ENCODE data around the gene CCDC177.
A peak's percentile ranks its signal among the peaks of the same experiment; 100 is the strongest.
"Not testable (repeated sequence)": the region's sequence is repeated elsewhere in the genome, so short reads cannot be mapped to it uniquely, and the experiment has no call there.

Gene CCDC177

DNA sequence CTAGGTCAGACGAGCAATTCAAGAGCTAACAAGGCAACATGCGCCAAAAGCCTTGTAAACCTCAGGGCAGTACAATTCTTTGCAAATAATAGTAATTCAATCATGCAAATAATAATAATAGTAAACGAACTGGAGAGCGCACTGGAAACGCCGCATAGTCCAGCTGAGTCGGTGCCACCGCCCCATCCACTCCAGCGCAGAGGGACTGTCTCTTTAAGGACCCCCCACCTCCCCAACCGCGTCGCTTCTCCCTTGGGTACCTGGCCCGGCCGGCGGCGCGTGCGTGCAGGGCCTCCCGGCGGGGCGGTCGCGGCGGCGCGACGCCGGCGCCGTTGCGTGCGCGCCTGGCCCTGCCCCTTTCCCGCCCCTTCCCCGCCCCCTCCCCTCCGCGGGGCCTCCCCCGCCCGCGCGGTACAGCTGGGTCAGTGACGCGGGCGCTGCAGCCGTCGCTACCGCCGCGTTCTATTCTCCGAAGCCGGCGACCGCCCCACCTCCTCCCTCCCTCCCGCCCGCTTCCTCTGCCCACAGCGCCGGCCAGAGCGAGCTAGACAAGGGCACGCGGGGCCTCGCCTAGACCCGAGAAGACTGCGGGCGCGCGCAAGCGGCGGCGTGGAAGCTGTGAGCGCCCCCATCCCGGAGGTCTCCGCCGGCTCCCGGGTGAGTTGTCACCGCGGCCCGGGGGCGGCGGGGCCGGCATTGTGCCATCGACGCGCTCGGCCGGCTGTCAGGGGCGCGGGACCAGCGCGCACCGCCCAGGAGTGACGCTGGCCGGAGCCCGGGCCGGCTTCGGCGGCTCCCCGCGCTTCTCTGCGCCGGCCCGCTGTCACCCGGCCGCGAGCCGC is 36.7 kb upstream of the CCDC177 start, which contains the start of gene SUSD6:
Gene SUSD6 (plus strand): TSS at position 425 of the 842 bp plus-strand sequence. CDS start 46,997 bp downstream, outside the sequence.
- peaks cover 3% of the 10 kb centered on the region for H3K36me3 Mint-ChIP-seq
- peak within 1 kb of the TSS; percentile 98 for H3K27ac Mint-ChIP-seq
- peaks cover 57% of the 10 kb centered on the region for H3K4me1 Mint-ChIP-seq (ENCODE audit: low read depth)
- H3K9me3 Mint-ChIP-seq (ENCODE audit: low read depth), result no peaks in the 10 kb centered on the region
- H3K27me3 Mint-ChIP-seq, result no peaks in the 10 kb centered on the region
- peak within 1 kb of the TSS; percentile 96 for H3K4me3 Mint-ChIP-seq

DNA sequence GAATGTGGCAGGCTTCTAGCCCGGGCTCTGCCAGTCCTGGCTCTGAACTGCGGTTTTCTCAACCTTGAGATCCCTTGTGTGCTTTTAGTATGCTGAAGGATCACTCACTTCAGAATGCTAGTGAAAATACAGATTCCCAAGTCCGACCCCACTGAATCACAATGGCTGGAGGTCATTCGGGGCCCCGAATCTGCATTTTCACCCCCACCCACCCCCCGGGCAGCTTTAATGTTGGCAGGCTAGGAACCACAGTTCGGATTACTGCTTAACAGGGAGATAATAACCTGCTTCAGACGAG is 36.2 kb upstream of the CCDC177 start:
- Mint-ChIP-seq H3K27me3 (no peaks in the 10 kb centered on the region), H3K4me1 (ENCODE audit: low read depth) (peaks cover 51% of the 10 kb centered on the region)

DNA sequence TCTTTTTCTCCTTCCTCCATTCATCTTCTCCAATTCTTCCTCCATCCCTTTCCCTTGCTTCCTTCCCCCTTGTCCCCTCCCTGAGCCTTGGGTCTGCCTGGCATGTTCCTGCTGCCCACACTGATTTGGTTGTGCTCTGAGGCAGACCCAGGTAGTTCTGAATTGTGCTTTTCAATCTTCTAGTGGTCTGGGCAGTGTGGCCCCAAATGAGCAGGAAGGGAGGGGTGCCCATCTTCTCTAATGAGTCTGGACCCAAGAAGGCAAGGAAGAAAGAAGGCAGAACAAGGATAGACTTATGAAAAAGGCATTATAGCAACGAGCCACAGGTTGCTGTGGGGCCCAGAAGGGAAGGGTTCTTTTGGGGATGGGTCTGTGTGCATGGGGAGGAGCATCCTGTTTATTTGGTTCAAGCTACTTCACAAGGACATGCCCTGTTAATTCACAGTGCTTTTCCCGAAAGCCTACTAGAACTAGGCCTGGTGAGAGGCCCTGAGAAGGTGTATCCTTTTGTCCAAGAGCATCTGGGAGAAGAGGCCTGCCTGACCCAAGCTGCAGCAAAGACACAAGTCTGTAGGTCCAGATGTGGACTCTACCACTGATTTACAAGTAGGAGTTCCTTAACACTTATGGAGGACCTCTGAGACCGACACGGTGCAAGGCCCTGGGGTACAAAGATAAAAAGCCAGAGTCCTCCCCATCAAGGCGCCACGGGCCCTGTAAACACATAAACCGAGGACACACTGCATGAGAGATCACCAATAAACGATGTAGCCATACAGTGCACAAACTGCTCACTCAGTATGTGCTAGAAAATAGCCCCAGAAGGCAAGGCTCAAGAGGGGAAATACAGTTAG is 35.6 kb upstream of the CCDC177 start:
- peaks cover 46% of the 10 kb centered on the region for H3K4me1 Mint-ChIP-seq (ENCODE audit: low read depth)
- no peaks in the 10 kb centered on the region for H3K27me3 Mint-ChIP-seq
- H3K9me3 Mint-ChIP-seq (ENCODE audit: low read depth), result no peaks in the 10 kb centered on the region
- H3K4me3 Mint-ChIP-seq, result peak overlapping the region; percentile 85
- H3K36me3 Mint-ChIP-seq, result peaks cover 3% of the 10 kb centered on the region
- peak overlapping the region; percentile 87 for H3K27ac Mint-ChIP-seq

More for the DNA sequence above, 36.2 kb upstream of the CCDC177 start:
- Mint-ChIP-seq H3K27ac (peak overlapping the region; percentile 87), H3K4me3 (peak overlapping the region; percentile 85), H3K36me3 (peaks cover 3% of the 10 kb centered on the region), H3K9me3 (ENCODE audit: low read depth) (no peaks in the 10 kb centered on the region)

DNA sequence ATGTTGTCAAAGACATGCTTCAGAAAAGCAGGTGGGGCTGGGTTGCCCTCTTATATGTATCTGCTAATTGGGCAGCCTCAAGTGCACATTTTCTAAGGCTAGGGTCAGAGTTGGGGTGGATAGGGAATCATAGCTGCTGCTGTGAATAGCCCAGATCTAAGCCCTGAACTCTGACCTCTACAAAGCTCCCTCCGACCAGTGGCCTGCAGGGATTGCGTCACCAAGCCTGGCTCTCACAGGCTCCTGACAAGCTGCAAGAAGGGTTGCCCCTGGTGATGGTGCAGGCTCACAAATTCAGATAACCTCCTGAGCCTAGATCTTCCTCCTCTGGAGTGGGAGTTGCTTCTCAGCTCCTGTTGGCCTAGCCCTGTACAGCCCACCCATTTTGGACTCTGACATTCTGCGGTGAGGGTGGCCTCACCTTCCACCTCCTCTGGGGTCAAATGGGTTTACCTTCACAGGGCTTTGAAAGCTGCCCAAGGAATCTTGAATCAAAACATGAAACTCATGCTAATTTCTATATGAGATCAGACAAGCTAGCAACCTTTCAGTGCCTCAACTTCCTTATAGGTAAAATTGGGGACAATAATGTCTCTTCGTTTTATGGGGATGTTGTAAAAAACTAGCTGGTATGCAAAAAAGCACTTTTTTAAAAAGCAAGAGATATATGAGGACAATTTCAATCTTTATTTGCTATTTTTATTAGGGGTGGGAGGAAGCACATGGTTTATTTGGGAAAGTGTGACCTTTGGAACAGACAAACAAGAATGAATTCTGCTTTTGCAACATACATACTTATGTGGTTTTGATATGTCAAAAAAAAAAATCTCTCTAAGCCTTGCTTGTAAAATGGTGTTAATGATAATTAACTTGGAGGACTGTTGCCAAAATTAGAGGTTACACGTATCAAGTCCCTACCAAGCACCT is 31.9 kb upstream of the CCDC177 start:
- H3K36me3 Mint-ChIP-seq, result no peaks in the 10 kb centered on the region

DNA sequence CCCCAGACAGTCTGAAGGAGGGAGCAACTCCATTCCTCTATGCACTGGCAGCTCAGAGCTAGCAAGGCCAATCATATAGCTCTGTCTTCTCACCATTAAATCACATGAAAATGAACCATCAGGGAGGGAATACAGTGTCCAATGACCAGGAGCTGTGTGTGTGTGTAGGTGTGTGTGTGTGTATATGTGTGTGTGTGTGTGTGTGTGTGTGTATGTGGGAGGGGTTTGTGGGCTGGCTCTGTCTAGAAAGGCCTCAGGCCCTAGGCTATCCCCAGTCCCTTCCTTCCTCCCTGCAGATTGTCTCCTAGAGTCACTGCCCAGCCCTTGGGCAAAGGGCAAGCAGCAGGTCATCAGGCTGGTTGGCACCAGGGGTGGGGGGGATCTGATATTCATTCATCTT is 31.1 kb upstream of the CCDC177 start:
- Mint-ChIP-seq H3K4me3 (no peak overlapping the region), H3K9me3 (ENCODE audit: low read depth) (no peaks in the 10 kb centered on the region), H3K27ac (no peak overlapping the region)

More for the DNA sequence above, 31.9 kb upstream of the CCDC177 start:
- H3K4me3 Mint-ChIP-seq, result no peak overlapping the region
- H3K9me3 Mint-ChIP-seq (ENCODE audit: low read depth), result no peaks in the 10 kb centered on the region
- H3K27me3 Mint-ChIP-seq, result no peaks in the 10 kb centered on the region
- peaks cover 21% of the 10 kb centered on the region for H3K4me1 Mint-ChIP-seq (ENCODE audit: low read depth)
- H3K27ac Mint-ChIP-seq, result no peak overlapping the region

DNA sequence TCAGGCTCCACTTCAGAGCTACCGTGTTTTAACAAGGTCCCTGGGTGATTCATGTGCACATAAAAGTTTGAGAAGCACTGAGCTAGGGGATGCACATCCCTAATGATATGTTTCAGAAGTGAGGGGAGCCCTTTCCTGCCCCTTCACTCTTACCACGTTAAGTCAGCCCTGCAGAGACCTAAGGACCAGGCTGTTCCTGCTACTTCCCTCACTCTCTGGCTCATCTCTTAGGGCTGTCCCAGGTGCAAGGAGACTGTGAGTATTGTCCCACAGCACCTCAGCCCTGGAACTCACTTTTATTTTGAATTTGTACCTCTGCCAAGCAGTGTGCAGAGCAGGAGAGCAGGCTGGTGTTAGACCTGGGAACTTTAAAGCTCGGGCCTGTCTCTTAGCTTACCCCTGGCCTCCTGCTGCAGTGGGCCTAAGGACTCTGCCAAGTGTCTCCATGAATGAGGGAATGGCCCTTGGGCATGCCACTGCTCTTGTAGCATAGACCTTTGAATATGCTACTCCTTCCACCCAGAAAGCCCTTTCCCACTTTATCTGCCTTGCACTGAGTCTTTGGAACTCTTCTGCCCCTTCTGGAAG is 25.7 kb upstream of the CCDC177 start:
- Mint-ChIP-seq H3K4me3 (no peak overlapping the region), H3K27ac (no peak overlapping the region), H3K27me3 (no peaks in the 10 kb centered on the region), H3K4me1 (ENCODE audit: low read depth) (peaks cover 4% of the 10 kb centered on the region), H3K36me3 (no peaks in the 10 kb centered on the region), H3K9me3 (ENCODE audit: low read depth) (no peaks in the 10 kb centered on the region)

More for the DNA sequence above, 31.1 kb upstream of the CCDC177 start:
- no peaks in the 10 kb centered on the region for H3K27me3 Mint-ChIP-seq
- H3K36me3 Mint-ChIP-seq, result no peaks in the 10 kb centered on the region
- H3K4me1 Mint-ChIP-seq (ENCODE audit: low read depth), result peaks cover 17% of the 10 kb centered on the region

DNA sequence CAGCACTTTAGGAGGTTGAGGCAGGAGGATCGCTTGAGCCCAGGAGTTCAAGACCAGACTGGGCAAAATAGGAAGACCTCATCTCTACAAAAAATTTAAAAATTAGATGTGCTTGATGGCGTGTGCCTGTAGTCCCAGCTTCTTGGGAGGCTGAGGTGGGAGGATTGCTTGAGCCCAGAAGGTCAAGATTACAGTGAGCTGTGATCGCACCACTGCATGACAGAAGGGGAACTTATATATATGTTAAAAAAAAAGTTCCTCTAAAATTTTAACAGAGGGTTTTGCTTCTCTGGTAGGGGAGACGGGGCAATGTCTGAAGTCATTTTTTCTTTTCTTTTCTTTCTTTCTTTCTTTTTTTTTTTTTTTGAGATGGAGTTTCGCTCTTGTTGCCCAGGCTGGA is 24.8 kb upstream of the CCDC177 start:
- not testable (repeated sequence) for H3K9me3 Mint-ChIP-seq (ENCODE audit: low read depth); H3K27me3 Mint-ChIP-seq; H3K4me1 Mint-ChIP-seq (ENCODE audit: low read depth); H3K27ac Mint-ChIP-seq; H3K4me3 Mint-ChIP-seq; H3K36me3 Mint-ChIP-seq

DNA sequence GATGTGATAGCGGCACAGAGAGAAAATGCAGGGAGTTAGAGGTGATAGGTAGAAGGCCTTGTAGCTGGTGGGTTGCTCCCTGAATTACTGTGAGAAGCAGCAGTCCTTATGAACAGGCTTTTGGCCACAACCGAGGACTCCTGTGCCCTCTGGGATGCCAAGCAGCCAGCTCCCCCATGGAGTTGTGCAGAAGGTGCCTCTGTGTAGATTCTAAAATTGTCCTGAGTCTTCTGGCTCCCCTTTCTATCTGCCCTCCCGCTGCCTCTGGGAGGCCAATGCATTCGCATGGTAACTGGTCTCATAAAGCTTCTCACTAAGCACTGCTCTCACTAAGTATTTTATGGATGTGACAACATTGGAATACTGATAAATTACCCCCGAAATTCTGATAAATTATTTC is 20.7 kb upstream of the CCDC177 start:
- H3K27ac Mint-ChIP-seq, result no peak overlapping the region
- H3K4me3 Mint-ChIP-seq, result no peak overlapping the region
- H3K9me3 Mint-ChIP-seq (ENCODE audit: low read depth), result no peaks in the 10 kb centered on the region
- no peaks in the 10 kb centered on the region for H3K27me3 Mint-ChIP-seq
- no peaks in the 10 kb centered on the region for H3K4me1 Mint-ChIP-seq (ENCODE audit: low read depth)
- no peaks in the 10 kb centered on the region for H3K36me3 Mint-ChIP-seq

DNA sequence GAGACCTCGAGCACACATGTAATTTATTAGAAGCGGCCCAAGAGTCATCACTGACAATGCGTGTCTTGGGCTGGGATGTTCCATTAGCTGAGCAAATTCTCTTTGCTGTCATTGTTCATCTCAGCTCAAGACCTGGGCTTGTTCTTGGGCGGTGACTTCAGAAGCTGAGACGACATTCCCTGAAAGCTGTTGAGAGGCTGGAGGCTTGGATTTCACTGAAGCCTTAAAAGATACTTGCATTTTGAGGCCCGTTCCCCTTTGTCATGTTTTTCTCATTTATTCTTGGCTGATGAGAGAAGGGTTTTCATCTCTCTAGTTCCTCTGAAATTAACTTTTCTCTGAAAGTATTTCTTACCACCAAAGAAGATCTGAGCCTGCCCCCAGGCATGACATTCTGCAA is 20.2 kb upstream of the CCDC177 start:
- Mint-ChIP-seq H3K4me1 (ENCODE audit: low read depth) (no peaks in the 10 kb centered on the region), H3K27ac (no peak overlapping the region), H3K27me3 (peaks cover under 1% of the 10 kb centered on the region), H3K9me3 (ENCODE audit: low read depth) (no peaks in the 10 kb centered on the region), H3K4me3 (no peak overlapping the region), H3K36me3 (no peaks in the 10 kb centered on the region)

DNA sequence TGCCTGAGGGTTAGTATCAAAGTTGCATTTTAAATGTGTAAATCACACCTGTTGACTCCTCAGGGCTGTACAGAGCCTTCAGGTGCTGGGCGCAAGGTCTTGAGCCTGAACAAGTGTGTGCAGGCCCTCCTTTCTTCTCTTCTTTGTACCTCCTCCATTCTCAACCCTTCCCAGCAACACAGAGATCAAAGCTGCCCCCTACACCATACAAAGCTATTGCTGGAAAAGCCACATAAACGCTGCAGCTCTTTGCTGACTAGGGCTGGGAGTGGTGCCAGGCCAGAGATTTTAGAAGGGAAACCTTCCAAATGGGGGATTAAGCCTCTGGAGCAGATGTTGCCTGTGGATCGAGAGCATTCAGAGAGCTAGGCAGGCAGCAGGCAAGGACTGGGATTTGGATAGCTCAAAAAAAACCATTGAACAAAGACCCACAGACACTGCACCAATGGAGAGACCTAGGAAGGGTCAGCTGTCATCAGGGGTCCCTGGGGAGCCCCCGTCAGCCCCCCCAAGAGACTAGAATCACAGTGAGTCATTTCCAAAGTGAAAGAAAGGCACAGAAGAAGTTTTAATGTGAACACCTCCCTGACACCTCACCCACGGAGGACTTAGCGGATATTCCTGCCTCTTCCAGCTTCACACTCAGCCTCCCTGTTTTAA is 18.5 kb upstream of the CCDC177 start:
- H3K27ac Mint-ChIP-seq, result no peak overlapping the region
- H3K9me3 Mint-ChIP-seq (ENCODE audit: low read depth), result no peaks in the 10 kb centered on the region
- H3K27me3 Mint-ChIP-seq, result peaks cover 1% of the 10 kb centered on the region
- H3K4me3 Mint-ChIP-seq, result no peak overlapping the region
- H3K4me1 Mint-ChIP-seq (ENCODE audit: low read depth), result no peaks in the 10 kb centered on the region
- no peaks in the 10 kb centered on the region for H3K36me3 Mint-ChIP-seq

DNA sequence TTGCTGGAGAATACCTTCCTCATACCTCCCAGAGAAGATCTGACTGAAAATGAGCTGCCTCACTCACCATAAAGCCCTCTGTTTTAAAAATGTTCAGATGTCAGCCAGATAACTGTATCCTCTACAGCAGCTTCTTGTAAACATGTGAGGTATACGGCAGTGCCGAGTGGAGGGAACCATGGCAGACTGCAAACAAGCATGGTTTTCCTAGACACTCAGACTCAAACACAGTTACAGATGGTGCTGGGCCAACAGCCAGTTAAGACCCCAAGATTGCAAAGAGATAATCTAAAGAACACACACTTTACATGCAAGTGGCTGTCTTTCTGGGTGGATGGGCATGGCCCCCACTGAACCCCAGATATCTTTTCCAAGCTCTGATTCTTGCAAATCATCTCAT is 16.6 kb upstream of the CCDC177 start:
- no peak overlapping the region for H3K27ac Mint-ChIP-seq
- H3K4me3 Mint-ChIP-seq, result no peak overlapping the region
- no peaks in the 10 kb centered on the region for H3K36me3 Mint-ChIP-seq

DNA sequence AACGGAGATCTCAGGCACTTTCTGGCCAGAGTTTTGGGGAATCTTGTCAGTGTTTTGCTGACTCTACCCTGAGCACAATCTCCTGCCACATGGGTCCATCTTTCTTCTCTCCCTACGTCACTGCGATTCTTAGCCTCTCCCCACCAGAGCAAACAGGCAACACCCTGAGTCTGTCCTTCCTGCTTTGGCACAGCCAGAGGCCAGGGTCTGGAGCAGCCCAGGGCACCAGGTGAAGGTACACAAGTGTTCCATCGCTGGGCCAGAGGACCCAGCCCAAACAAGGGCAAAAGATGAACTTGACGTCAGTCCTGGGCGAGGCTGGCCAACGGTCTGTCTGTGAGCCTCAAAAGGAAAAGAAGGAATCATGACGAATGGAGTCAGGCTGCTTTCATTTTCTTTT is 12.7 kb upstream of the CCDC177 start:
- no peaks in the 10 kb centered on the region for H3K9me3 Mint-ChIP-seq (ENCODE audit: low read depth)
- no peak overlapping the region for H3K27ac Mint-ChIP-seq
- H3K4me3 Mint-ChIP-seq, result no peak overlapping the region

More for the DNA sequence above, 16.6 kb upstream of the CCDC177 start:
- Mint-ChIP-seq H3K4me1 (ENCODE audit: low read depth) (no peaks in the 10 kb centered on the region), H3K27me3 (peaks cover 1% of the 10 kb centered on the region), H3K9me3 (ENCODE audit: low read depth) (no peaks in the 10 kb centered on the region)

DNA sequence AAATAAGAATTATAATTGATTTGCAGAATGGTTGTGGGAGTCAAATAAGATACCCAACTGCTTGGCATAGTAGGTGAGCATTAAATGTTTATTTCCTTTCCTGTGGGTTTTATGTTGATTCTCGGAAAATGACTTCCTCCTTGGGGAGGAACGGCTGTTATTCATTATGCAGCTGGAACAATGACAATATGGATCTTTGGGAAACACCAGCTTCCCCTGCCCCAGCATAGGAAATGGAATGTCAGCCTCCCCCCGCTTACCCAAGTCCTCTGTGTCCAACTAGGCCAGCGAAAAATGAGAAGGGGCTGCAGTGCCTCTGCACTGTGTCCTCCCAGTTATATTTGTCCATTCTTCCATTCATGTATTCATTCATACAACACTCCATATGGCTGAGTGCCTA is 11.7 kb upstream of the CCDC177 start:
- Mint-ChIP-seq H3K27me3 (peaks cover 5% of the 10 kb centered on the region), H3K4me3 (no peak overlapping the region), H3K4me1 (ENCODE audit: low read depth) (no peaks in the 10 kb centered on the region), H3K27ac (no peak overlapping the region), H3K9me3 (ENCODE audit: low read depth) (no peaks in the 10 kb centered on the region), H3K36me3 (no peaks in the 10 kb centered on the region)

More for the DNA sequence above, 12.7 kb upstream of the CCDC177 start:
- no peaks in the 10 kb centered on the region for H3K4me1 Mint-ChIP-seq (ENCODE audit: low read depth)
- H3K27me3 Mint-ChIP-seq, result peaks cover 5% of the 10 kb centered on the region
- no peaks in the 10 kb centered on the region for H3K36me3 Mint-ChIP-seq

DNA sequence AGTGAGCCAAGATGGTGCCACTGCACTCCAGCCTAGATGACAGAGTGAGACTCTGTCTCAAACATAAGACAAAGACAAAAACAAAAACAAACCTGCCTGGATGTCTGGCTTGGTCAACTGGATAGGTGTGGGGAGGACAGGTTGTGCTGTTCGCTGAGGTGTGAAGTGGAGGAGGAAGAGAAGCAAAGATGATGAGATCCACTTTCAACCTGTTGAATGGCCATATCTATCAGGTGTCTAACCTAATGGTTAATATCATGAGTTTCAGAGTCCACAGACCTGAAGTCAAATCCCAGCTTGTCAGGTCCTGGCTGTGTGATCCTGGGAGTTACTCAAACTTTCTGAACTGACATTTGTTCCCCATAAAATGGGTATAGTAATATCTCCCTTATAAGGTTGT is 9.7 kb upstream of the CCDC177 start:
- Mint-ChIP-seq H3K27me3 (peaks cover 3% of the 10 kb centered on the region), H3K36me3 (no peaks in the 10 kb centered on the region), H3K27ac (no peak overlapping the region), H3K4me3 (no peak overlapping the region), H3K9me3 (ENCODE audit: low read depth) (no peaks in the 10 kb centered on the region), H3K4me1 (ENCODE audit: low read depth) (no peaks in the 10 kb centered on the region)

Measured in activated naive CD8-positive, alpha-beta T cell (primary cell).